ENCODE results near the gene ZFAND3. TPM values are rescaled to one million over a fixed set of nuclear protein-coding genes. Genes with fewer than 3 reads are reported as not detected.

Gene ZFAND3
- polyA plus RNA-seq, 1 donor from 2014 or later = 19.7 TPM

GRCh38 chr6:37866590-37867507 is 47.3 kb downstream of the ZFAND3 start:
- no peaks in the 10 kb centered on the region for H3K36me3 ChIP-seq (ENCODE audit: insufficient read depth, low read length)
- H3K9ac ChIP-seq (ENCODE audit: low read length) = no peak overlapping the region
- no peak overlapping the region for H3K27ac ChIP-seq (ENCODE audit: low read length)
- H2AFZ ChIP-seq (ENCODE audit: low read depth, low read length) = no peak overlapping the region
- H3K27me3 ChIP-seq (ENCODE audit: insufficient read depth, low read depth, low read length) = no peaks in the 10 kb centered on the region
- H3K9me2 ChIP-seq (ENCODE audit: insufficient read depth, low read length) = no peaks in the 10 kb centered on the region
- peaks cover 66% of the 10 kb centered on the region for H3K79me2 ChIP-seq (replicated peaks; ENCODE audit: insufficient read depth, low read length)
- no peak for TF ChIP-seq EZH2 (IDR thresholded peaks at IDR 0.05; ENCODE audit: borderline replicate concordance, insufficient read depth, low read length, poor library complexity, severe bottlenecking)
- TF ChIP-seq RAD21 (conservative IDR thresholded peaks at IDR 0.05) = no peak
- no peak for TF ChIP-seq REST (IDR thresholded peaks at IDR 0.05; ENCODE audit: borderline replicate concordance)
- no peak for TF ChIP-seq POLR2AphosphoS5 (IDR thresholded peaks at IDR 0.05)
- no peak for TF ChIP-seq MXI1 (conservative IDR thresholded peaks at IDR 0.05; ENCODE audit: poor library complexity, severe bottlenecking)
- no peak for TF ChIP-seq SMC3 (conservative IDR thresholded peaks at IDR 0.05; ENCODE audit: poor library complexity)
- TF ChIP-seq TAF1 (IDR thresholded peaks at IDR 0.05; ENCODE audit: low read depth) = no peak
- TF ChIP-seq CTCF (IDR thresholded peaks at IDR 0.05; ENCODE audit: poor library complexity, severe bottlenecking) = no peak
- no peak for TF ChIP-seq EP300 (conservative IDR thresholded peaks at IDR 0.05; ENCODE audit: poor library complexity, severe bottlenecking)
- H3K4me2 ChIP-seq (ENCODE audit: low read length) = no peak overlapping the region
- H3K9me3 ChIP-seq (ENCODE audit: low read length) = no peaks in the 10 kb centered on the region
- H3F3A ChIP-seq (ENCODE audit: insufficient read depth, low read length, poor library complexity, severe bottlenecking) = no peaks in the 10 kb centered on the region
- H3K4me3 ChIP-seq (ENCODE audit: low read length) = no peak overlapping the region
- H4K20me1 ChIP-seq (ENCODE audit: insufficient read depth) = no peaks in the 10 kb centered on the region

GRCh38 chr6:37867756-37868446 is 48.4 kb downstream of the ZFAND3 start:
- Histone ChIP-seq H3K27me3 (ENCODE audit: insufficient read depth, low read depth, low read length) (no peaks in the 10 kb centered on the region), H3K9ac (ENCODE audit: low read length) (no peak overlapping the region), H3K4me3 (ENCODE audit: low read length) (no peak overlapping the region), H2AFZ (ENCODE audit: low read depth, low read length) (no peak overlapping the region), H4K20me1 (ENCODE audit: insufficient read depth) (no peaks in the 10 kb centered on the region), H3K4me2 (ENCODE audit: low read length) (no peak overlapping the region), H3K27ac (ENCODE audit: low read length) (no peak overlapping the region), H3K79me2 (replicated peaks; ENCODE audit: insufficient read depth, low read length) (peaks cover 75% of the 10 kb centered on the region), H3F3A (ENCODE audit: insufficient read depth, low read length, poor library complexity, severe bottlenecking) (no peaks in the 10 kb centered on the region), H3K9me3 (ENCODE audit: low read length) (no peaks in the 10 kb centered on the region), H3K9me2 (ENCODE audit: insufficient read depth, low read length) (no peaks in the 10 kb centered on the region), H3K36me3 (ENCODE audit: insufficient read depth, low read length) (no peaks in the 10 kb centered on the region)
- TF ChIP-seq EZH2 (IDR thresholded peaks at IDR 0.05; ENCODE audit: borderline replicate concordance, insufficient read depth, low read length, poor library complexity, severe bottlenecking) = no peak
- no peak for TF ChIP-seq TAF1 (IDR thresholded peaks at IDR 0.05; ENCODE audit: low read depth)
- TF ChIP-seq EP300 (conservative IDR thresholded peaks at IDR 0.05; ENCODE audit: poor library complexity, severe bottlenecking) = no peak
- TF ChIP-seq RAD21 (conservative IDR thresholded peaks at IDR 0.05) = no peak
- TF ChIP-seq REST (IDR thresholded peaks at IDR 0.05; ENCODE audit: borderline replicate concordance) = no peak
- TF ChIP-seq MXI1 (conservative IDR thresholded peaks at IDR 0.05; ENCODE audit: poor library complexity, severe bottlenecking) = no peak
- TF ChIP-seq SMC3 (conservative IDR thresholded peaks at IDR 0.05; ENCODE audit: poor library complexity) = no peak

Data from neural cell (in vitro differentiated cells).